ENCODE data around the gene CNOT6L.

CNOT6L gene

GRCh38 chr4:77751764-77752163 lies 67.4 kb downstream of the CNOT6L start:
- TF ChIP-seq FOXP2 (optimal IDR thresholded peaks at IDR 0.05; ENCODE audit: borderline replicate concordance, extremely low read depth, extremely low read length, insufficient read depth) (no peak), TAF1 (IDR thresholded peaks at IDR 0.05; ENCODE audit: borderline replicate concordance, insufficient read depth, low read length) (no peak), SIN3A (IDR thresholded peaks at IDR 0.05; ENCODE audit: borderline replicate concordance, insufficient read depth, low read length) (no peak), REST (IDR thresholded peaks at IDR 0.05; ENCODE audit: insufficient read depth in 1 of 2, low read depth in 2 of 2, low read length in 2 of 2) (no peak), POLR2AphosphoS5 (IDR thresholded peaks at IDR 0.05; ENCODE audit: low read depth, low read length) (no peak)

- TF ChIP-seq TAF1 (IDR thresholded peaks at IDR 0.05; ENCODE audit: borderline replicate concordance, insufficient read depth, low read length) (no peak), FOXP2 (optimal IDR thresholded peaks at IDR 0.05; ENCODE audit: borderline replicate concordance, extremely low read depth, extremely low read length, insufficient read depth) (no peak), SIN3A (IDR thresholded peaks at IDR 0.05; ENCODE audit: borderline replicate concordance, insufficient read depth, low read length) (no peak), REST (IDR thresholded peaks at IDR 0.05; ENCODE audit: insufficient read depth in 1 of 2, low read depth in 2 of 2, low read length in 2 of 2) (no peak), POLR2AphosphoS5 (IDR thresholded peaks at IDR 0.05; ENCODE audit: low read depth, low read length) (no peak)
These were observed 73.4 kb downstream of the CNOT6L start for GRCh38 chr4:77745792-77746191.

- TF ChIP-seq POLR2AphosphoS5 (IDR thresholded peaks at IDR 0.05; ENCODE audit: low read depth, low read length) = no peak
These were observed 77.1 kb downstream of the CNOT6L start for GRCh38 chr4:77742054-77742453.

- TF ChIP-seq SIN3A (IDR thresholded peaks at IDR 0.05; ENCODE audit: borderline replicate concordance, insufficient read depth, low read length) (no peak), TAF1 (IDR thresholded peaks at IDR 0.05; ENCODE audit: borderline replicate concordance, insufficient read depth, low read length) (no peak), POLR2AphosphoS5 (IDR thresholded peaks at IDR 0.05; ENCODE audit: low read depth, low read length) (no peak), REST (IDR thresholded peaks at IDR 0.05; ENCODE audit: insufficient read depth in 1 of 2, low read depth in 2 of 2, low read length in 2 of 2) (no peak), FOXP2 (optimal IDR thresholded peaks at IDR 0.05; ENCODE audit: borderline replicate concordance, extremely low read depth, extremely low read length, insufficient read depth) (no peak)
These were observed 78.7 kb downstream of the CNOT6L start for GRCh38 chr4:77740480-77740879.

- TF ChIP-seq TAF1 (IDR thresholded peaks at IDR 0.05; ENCODE audit: borderline replicate concordance, insufficient read depth, low read length) (no peak), POLR2AphosphoS5 (IDR thresholded peaks at IDR 0.05; ENCODE audit: low read depth, low read length) (no peak)
These were observed 84.2 kb downstream of the CNOT6L start for GRCh38 chr4:77734928-77735327.

- TF ChIP-seq REST (IDR thresholded peaks at IDR 0.05; ENCODE audit: insufficient read depth in 1 of 2, low read depth in 2 of 2, low read length in 2 of 2) (no peak), POLR2AphosphoS5 (IDR thresholded peaks at IDR 0.05; ENCODE audit: low read depth, low read length) (no peak), FOXP2 (optimal IDR thresholded peaks at IDR 0.05; ENCODE audit: borderline replicate concordance, extremely low read depth, extremely low read length, insufficient read depth) (no peak), TAF1 (IDR thresholded peaks at IDR 0.05; ENCODE audit: borderline replicate concordance, insufficient read depth, low read length) (no peak), SIN3A (IDR thresholded peaks at IDR 0.05; ENCODE audit: borderline replicate concordance, insufficient read depth, low read length) (no peak)
These were observed 87.5 kb downstream of the CNOT6L start for GRCh38 chr4:77731656-77732055.
